Parathyroid adenoma (tissue), 2 donors: ENCODE results near the gene GALNTL6.

ENCODE experiments used
- H2AFZ ChIP-seq: fragments of 300-600 bp; sonication (generic); one replicate; pipeline ENCODE4 v1.7.0; 2017; ENCODE audit warnings: antibody characterized with exemption, mild to moderate bottlenecking
- H3K27ac ChIP-seq: fragments of 300-600 bp; sonication (generic); one replicate; pipeline ENCODE4 v1.7.0; 2017
- H3K27me3 ChIP-seq: fragments of 300-600 bp; sonication (generic); one replicate; pipeline ENCODE4 v1.7.0; 2017; ENCODE audit warnings: low read length; ENCODE audit not compliant: control insufficient read depth, insufficient read depth
- H3K36me3 ChIP-seq: fragments of 300-600 bp; sonication (generic); one replicate; pipeline ENCODE4 v1.7.0; 2017; ENCODE audit warnings: low read length; ENCODE audit not compliant: control insufficient read depth, insufficient read depth
- H3K4me1 ChIP-seq: fragments of 300-600 bp; sonication (generic); one replicate; pipeline ENCODE4 v1.7.0; 2017; ENCODE audit warnings: control low read depth
- H3K4me2 ChIP-seq: fragments of 300-600 bp; sonication (generic); one replicate; pipeline ENCODE4 v1.7.0; 2017; ENCODE audit warnings: low read length
- H3K4me3 ChIP-seq: fragments of 300-600 bp; sonication (generic); one replicate; pipeline ENCODE4 v1.7.0; 2017; ENCODE audit warnings: low read depth, low read length
- H3K79me2 ChIP-seq: fragments of 300-600 bp; sonication (generic); one replicate; pipeline ENCODE4 v1.7.0; 2017; ENCODE audit warnings: control low read depth
- H3K9ac ChIP-seq: fragments of 300-600 bp; sonication (generic); one replicate; pipeline ENCODE4 v1.7.0; 2017; ENCODE audit warnings: mild to moderate bottlenecking
- H3K9me3 ChIP-seq: fragments of 300-600 bp; sonication (generic); one replicate; pipeline ENCODE4 v1.7.0; 2017; ENCODE audit warnings: low read length; ENCODE audit not compliant: control insufficient read depth
- TF ChIP-seq, protein P1 (sequence below): fragments of 300-600 bp; sonication (generic); IDR thresholded peaks from one replicate; pipeline ENCODE4 v1.7.0; 2017; ENCODE audit warnings: antibody characterized with exemption, mild to moderate bottlenecking
- donor health status: primary hyperparathyroidism.

Gene GALNTL6

GRCh38 chr4:171812665-171813525, at the start of gene GALNTL6:
Gene GALNTL6 (plus strand): TSS chr4:171813404.
- peak within 1 kb of the TSS; percentile 93 for H3K4me2 ChIP-seq
- no peaks in the 10 kb centered on the region for H3K4me1 ChIP-seq
- no peak within 1 kb of the TSS for H3K27ac ChIP-seq
- H3K36me3 ChIP-seq = no peaks in the 10 kb centered on the region
- no peaks in the 10 kb centered on the region for H3K9me3 ChIP-seq
- peaks cover 2% of the 10 kb centered on the region for H3K27me3 ChIP-seq
- peak within 1 kb of the TSS; percentile 22 for H2AFZ ChIP-seq
- H3K79me2 ChIP-seq = no peaks in the 10 kb centered on the region
- no peak within 1 kb of the TSS for H3K9ac ChIP-seq
- peak within 1 kb of the TSS; percentile 36 for H3K4me3 ChIP-seq
- TF ChIP-seq, protein P1, sequence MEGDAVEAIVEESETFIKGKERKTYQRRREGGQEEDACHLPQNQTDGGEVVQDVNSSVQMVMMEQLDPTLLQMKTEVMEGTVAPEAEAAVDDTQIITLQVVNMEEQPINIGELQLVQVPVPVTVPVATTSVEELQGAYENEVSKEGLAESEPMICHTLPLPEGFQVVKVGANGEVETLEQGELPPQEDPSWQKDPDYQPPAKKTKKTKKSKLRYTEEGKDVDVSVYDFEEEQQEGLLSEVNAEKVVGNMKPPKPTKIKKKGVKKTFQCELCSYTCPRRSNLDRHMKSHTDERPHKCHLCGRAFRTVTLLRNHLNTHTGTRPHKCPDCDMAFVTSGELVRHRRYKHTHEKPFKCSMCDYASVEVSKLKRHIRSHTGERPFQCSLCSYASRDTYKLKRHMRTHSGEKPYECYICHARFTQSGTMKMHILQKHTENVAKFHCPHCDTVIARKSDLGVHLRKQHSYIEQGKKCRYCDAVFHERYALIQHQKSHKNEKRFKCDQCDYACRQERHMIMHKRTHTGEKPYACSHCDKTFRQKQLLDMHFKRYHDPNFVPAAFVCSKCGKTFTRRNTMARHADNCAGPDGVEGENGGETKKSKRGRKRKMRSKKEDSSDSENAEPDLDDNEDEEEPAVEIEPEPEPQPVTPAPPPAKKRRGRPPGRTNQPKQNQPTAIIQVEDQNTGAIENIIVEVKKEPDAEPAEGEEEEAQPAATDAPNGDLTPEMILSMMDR = no peak

DNA sequence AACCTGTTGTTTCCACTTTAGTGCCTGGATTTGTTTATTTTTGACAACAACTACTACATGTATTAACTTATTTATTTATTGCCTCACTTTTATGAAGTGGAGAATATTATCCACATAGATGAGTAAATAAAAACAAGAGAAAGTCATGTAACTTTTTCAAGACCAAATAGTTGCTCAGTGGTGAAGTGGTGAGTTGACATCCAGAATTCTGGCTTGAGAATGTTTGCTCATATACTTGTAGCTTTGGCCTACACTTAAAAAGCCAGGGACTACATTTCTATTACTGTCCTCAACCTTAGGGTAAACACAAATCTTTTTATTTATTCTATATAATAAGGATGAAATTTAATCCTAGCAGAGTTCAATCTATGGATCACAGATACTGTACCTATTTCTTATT, 47.7 kb upstream of the GALNTL6 start:
- Histone ChIP-seq H3K9me3 (no peaks in the 10 kb centered on the region), H3K27ac (no peak overlapping the region), H3K79me2 (no peaks in the 10 kb centered on the region), H3K4me1 (no peaks in the 10 kb centered on the region), H3K9ac (no peak overlapping the region), H3K4me3 (no peak overlapping the region), H2AFZ (no peak overlapping the region), H3K27me3 (no peaks in the 10 kb centered on the region), H3K36me3 (no peaks in the 10 kb centered on the region), H3K4me2 (no peak overlapping the region)
- TF ChIP-seq, protein P1 = no peak

GRCh38 chr4:171774642-171775190, 38.5 kb upstream of the GALNTL6 start:
- Histone ChIP-seq H3K36me3 (no peaks in the 10 kb centered on the region), H2AFZ (no peak overlapping the region), H3K9ac (no peak overlapping the region), H3K27ac (no peak overlapping the region), H3K4me1 (no peaks in the 10 kb centered on the region), H3K79me2 (no peaks in the 10 kb centered on the region), H3K4me3 (no peak overlapping the region), H3K4me2 (no peak overlapping the region), H3K9me3 (no peaks in the 10 kb centered on the region), H3K27me3 (no peaks in the 10 kb centered on the region)
- TF ChIP-seq, protein P1 = no peak

GRCh38 chr4:171779301-171779700, 33.9 kb upstream of the GALNTL6 start:
- Histone ChIP-seq H3K4me1 (no peaks in the 10 kb centered on the region), H3K9ac (no peak overlapping the region), H3K27ac (no peak overlapping the region), H3K36me3 (no peaks in the 10 kb centered on the region), H3K27me3 (no peaks in the 10 kb centered on the region), H2AFZ (no peak overlapping the region), H3K4me3 (no peak overlapping the region), H3K4me2 (no peak overlapping the region), H3K9me3 (no peaks in the 10 kb centered on the region), H3K79me2 (no peaks in the 10 kb centered on the region)
- TF ChIP-seq, protein P1 = no peak
